Natural killer cell treated with Interleukin-12 subunit alpha and Interleukin-12 subunit beta and Interleukin-15 and Interleukin-18, amount 100 ng/mL, for 72 hours (primary cell): ENCODE data around the gene OXTR. TPM values are rescaled to one million over a fixed set of nuclear protein-coding genes. Genes with fewer than 3 reads are reported as not detected.

ENCODE experiments used
- ATAC-seq, 2 donors: fragments of 150-1000 bp; cut with Tn5 transposase in 1 of 2; sonication (Bioruptor Pico), chemical (Tn5 transposase) in 1 of 2; 2 replicates each; pipeline ENCODE4 v1.10.0; 2021
- DNase-seq: peaks from one replicate; pipeline ENCODE4 v3.0.0; 2022; ENCODE audit warnings: low spot score
- H3K27ac Mint-ChIP-seq, 2 donors: 1 replicate in 1 of 2; 2 replicates in 1 of 2; pipeline ENCODE4 v1.8.0; 2022; ENCODE audit warnings: mixed read lengths in 2 of 2, mild to moderate bottlenecking in 1 of 2, moderate library complexity in 1 of 2
- H3K27me3 Mint-ChIP-seq, 2 donors: 1 replicate in 1 of 2; 2 replicates in 1 of 2; pipeline ENCODE4 v1.8.0; 2022; ENCODE audit warnings: mixed read lengths in 2 of 2
- H3K36me3 Mint-ChIP-seq: one replicate; pipeline ENCODE4 v1.8.0; 2022; ENCODE audit warnings: mixed read lengths
- H3K4me1 Mint-ChIP-seq, 2 donors: 1 replicate in 1 of 2; 2 replicates in 1 of 2; pipeline ENCODE4 v1.8.0; 2022; ENCODE audit warnings: low read depth in 2 of 2, mixed read lengths in 2 of 2, mild to moderate bottlenecking in 1 of 2
- H3K4me3 Mint-ChIP-seq: one replicate; pipeline ENCODE4 v1.8.0; 2022; ENCODE audit warnings: mixed read lengths
- H3K9me3 Mint-ChIP-seq: 2 replicates; pipeline ENCODE4 v1.8.0; 2022; ENCODE audit warnings: mixed read lengths
- total RNA-seq, 2 donors: library from RNA; stranded (reverse); gene quantifications; one replicate each; pipeline ENCODE4 v1.2.3, GENCODE V29; 2022

The OXTR gene
- total RNA-seq, 2 donors from 2014 or later = 1.8 to 2.7 TPM

DNA sequence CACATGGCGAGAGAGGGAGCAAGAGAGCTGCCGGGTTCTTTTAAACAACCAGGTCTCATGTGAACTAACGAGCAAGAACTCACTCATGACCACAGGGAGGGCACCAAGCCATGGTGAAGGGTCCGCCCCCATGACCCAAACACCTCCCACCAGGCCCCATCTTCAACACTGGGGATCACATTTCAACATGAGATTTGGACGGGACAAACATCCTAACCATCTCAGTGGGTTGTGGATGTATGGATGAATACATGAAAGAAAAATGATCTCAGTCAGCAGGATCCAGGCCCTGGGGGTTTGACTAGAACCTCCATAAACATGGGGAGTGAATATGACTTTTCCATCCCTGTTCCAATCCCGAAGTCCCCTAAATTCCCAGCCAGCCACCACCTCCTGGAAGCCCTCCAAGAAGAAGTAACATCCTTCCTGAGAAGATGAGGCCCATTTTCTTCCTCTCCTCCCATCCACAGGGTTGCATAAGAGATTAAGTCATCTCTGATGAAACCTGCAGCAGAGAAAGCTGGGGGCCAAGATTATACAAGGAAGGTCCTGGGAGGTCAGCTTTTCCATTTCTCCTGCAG lies 26.3 kb downstream of the OXTR start:
- peaks cover 13 to 16% of the 10 kb centered on the region in 2 donors for H3K27me3 Mint-ChIP-seq
- ATAC-seq (no peak), DNase-seq (no peak)
- H3K4me3 Mint-ChIP-seq = no peak overlapping the region
- no peaks in the 10 kb centered on the region for H3K36me3 Mint-ChIP-seq
- H3K4me1 Mint-ChIP-seq = no peaks in the 10 kb centered on the region
- H3K9me3 Mint-ChIP-seq = no peaks in the 10 kb centered on the region
- H3K27ac Mint-ChIP-seq = no peak overlapping the region

DNA sequence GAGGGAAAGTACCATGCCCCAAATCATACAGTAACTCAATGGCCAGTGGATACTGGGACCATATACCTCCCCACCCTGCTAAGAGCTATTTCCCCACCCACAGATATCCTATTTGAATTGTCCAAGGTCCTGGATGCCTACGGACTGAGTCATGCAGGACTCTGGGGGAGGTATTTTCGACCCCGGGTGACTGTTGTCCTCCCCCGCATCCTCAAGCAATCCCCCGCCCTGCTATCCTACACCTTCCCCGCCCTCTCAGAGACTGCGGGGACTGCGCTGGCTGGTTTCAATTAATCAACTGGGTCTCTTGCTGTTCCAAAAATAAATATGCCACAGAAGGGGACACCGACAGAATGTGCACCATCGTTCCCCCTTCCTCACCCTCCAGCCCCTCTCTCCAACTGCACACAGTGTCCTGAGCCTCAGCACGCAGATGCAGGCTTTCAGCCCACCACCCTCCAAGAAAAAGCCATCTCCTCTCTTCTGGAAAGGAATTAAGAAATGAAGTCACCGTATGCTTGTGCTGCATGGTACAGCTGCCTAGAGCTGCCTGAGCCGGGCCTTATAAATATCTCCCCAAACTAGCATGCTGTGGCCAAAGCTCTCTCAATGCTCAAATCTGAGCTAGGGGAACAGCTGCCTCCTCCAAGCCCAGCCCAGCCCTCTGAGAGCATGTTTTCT lies 27.7 kb downstream of the OXTR start:
- DNase-seq = no peak
- Mint-ChIP-seq H3K27me3 (peaks cover 18 to 22% of the 10 kb centered on the region in 2 donors), H3K36me3 (no peaks in the 10 kb centered on the region), H3K4me3 (no peak overlapping the region), H3K4me1 (no peaks in the 10 kb centered on the region), H3K9me3 (no peaks in the 10 kb centered on the region), H3K27ac (no peak overlapping the region)
- no peak for ATAC-seq

DNA sequence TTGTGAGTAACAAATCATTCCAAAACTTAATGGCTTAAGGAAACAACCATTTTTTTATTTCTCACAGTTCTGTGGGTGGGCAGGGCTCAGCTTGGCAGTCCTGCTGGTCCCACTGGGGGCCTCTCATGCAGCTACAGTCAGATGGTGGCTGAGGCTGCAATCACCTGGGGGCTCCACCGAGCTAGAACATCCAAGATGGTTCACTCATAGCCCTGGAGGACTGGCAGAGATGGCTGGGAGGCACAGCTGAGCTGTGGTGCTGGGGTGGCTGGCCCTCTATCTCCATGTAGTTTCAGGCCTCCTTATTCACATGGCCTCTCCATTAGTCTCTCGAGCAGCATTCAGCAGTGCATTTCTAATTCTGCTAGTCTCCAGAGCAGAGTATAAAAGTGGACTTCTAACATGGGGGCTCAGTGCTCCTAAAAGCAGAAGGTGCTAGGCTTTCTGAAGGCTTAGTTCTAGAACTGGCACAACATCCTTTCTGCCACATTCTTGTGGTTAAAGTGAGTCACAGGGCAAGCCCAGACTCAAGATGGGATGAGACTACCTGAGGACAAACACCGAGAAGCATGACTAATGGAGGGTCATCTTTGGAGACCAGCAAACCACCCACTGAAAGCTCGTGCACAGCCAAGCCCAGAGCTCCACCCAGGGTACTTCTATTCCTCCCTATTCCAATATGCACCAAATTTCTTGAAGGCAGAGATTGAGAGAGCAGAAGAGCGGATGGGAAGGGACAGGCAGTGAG lies 29.5 kb downstream of the OXTR start:
- peaks cover 19 to 25% of the 10 kb centered on the region in 2 donors for H3K27me3 Mint-ChIP-seq
- no peaks in the 10 kb centered on the region for H3K4me1 Mint-ChIP-seq
- no peak overlapping the region for H3K27ac Mint-ChIP-seq
- no peak overlapping the region for H3K4me3 Mint-ChIP-seq
- H3K9me3 Mint-ChIP-seq = no peaks in the 10 kb centered on the region
- DNase-seq (no peak), ATAC-seq (no peak)
- H3K36me3 Mint-ChIP-seq = no peaks in the 10 kb centered on the region

DNA sequence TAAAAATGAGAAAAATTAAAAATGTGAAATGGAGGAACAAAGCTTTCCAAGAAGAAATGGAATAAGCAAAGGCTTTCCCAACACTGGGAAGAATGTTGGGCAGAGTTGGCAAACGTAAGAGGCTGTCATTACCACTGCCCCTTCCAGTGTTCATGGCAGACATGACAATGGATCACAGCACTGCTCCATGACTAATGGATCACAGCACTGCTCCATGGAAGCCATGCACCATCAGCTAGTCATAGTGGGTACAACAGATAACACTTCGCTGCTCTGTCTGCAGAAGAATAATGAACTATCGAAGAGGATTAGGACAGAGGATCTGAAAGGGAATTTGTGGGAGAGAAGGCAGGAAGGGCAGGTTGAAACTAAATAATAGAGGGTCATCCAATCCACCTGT lies 30.8 kb downstream of the OXTR start:
- Mint-ChIP-seq H3K4me1 (no peaks in the 10 kb centered on the region), H3K27ac (no peak overlapping the region), H3K36me3 (no peaks in the 10 kb centered on the region), H3K9me3 (no peaks in the 10 kb centered on the region), H3K4me3 (no peak overlapping the region), H3K27me3 (peaks cover 19 to 25% of the 10 kb centered on the region in 2 donors)
- DNase-seq (no peak), ATAC-seq (no peak)

DNA sequence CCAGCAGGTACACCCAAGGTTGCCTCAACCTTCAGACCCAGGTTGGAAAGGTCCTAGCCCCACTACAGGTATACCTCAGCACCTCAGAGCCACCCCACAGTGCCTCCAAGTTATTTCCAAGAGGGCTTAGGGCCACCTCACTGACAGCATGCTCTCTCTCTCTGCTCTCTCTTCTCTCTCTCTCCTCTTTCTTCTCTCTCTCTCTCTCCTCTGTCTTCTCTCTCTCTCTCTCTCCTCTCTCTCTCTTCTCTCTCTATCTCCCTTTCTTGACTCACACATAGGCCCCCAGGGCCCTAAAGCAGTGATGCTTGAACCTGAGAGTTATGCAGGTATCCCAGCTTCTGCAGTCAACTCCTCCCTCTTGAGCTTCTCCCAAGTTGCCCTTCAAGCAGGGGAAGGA lies 31.6 kb downstream of the OXTR start:
- DNase-seq (no peak), ATAC-seq (peak in 1 of 2 donors; percentile 12)
- no peaks in the 10 kb centered on the region for H3K36me3 Mint-ChIP-seq
- H3K4me3 Mint-ChIP-seq = no peak overlapping the region
- H3K27me3 Mint-ChIP-seq = peaks cover 19 to 25% of the 10 kb centered on the region in 2 donors
- no peaks in the 10 kb centered on the region for H3K4me1 Mint-ChIP-seq
- H3K9me3 Mint-ChIP-seq = no peaks in the 10 kb centered on the region
- H3K27ac Mint-ChIP-seq = no peak overlapping the region

DNA sequence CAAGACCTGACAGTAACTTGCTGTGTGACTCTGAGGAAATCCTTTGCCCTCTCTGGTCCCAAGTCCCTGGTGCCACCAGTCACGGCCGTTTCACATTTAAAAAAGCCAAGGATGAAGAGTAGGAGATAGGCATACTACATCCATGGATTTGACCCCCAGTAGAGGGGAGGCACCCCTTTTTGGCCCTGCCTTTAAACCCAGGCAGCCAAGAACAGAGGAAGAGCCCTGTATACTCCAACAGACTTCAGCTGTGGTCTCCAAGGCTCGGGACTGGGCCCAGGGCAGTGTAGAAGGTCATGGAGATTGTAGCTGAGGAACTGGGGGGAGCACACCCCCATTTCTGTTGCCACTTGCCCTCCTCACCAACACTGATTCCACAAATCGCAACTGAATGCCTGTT lies 32.1 kb downstream of the OXTR start:
- Mint-ChIP-seq H3K27ac (no peak overlapping the region), H3K27me3 (peaks cover 15 to 22% of the 10 kb centered on the region in 2 donors), H3K4me3 (no peak overlapping the region), H3K4me1 (no peaks in the 10 kb centered on the region), H3K9me3 (no peaks in the 10 kb centered on the region), H3K36me3 (no peaks in the 10 kb centered on the region)
- DNase-seq (no peak), ATAC-seq (peak in 1 of 2 donors; percentile 8)

DNA sequence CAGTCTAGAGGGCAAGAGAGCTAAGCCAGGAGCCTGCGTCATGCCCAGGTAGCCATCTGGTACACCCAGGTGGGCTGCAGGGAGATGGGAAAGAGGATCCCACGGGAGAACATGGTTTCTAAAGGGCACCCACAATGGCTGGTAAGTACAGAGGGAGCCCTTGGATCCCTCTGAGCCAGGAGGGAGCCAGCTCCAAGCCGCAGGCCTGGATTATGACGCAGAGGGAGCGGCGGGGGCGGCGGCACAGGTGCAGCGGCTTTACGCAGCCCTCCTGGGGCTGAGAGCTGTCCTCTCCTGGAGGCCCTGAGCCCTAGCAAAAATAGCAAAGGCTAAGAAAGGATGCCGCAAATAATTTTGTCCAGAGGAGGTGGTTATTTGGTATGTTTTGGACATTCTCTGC lies 33.0 kb downstream of the OXTR start:
- no peak overlapping the region for H3K4me3 Mint-ChIP-seq
- ATAC-seq (no peak), DNase-seq (no peak)
- no peak overlapping the region for H3K27ac Mint-ChIP-seq
- no peaks in the 10 kb centered on the region for H3K9me3 Mint-ChIP-seq
- peaks cover 8 to 14% of the 10 kb centered on the region in 2 donors for H3K27me3 Mint-ChIP-seq
- H3K36me3 Mint-ChIP-seq = no peaks in the 10 kb centered on the region
- no peaks in the 10 kb centered on the region for H3K4me1 Mint-ChIP-seq

DNA sequence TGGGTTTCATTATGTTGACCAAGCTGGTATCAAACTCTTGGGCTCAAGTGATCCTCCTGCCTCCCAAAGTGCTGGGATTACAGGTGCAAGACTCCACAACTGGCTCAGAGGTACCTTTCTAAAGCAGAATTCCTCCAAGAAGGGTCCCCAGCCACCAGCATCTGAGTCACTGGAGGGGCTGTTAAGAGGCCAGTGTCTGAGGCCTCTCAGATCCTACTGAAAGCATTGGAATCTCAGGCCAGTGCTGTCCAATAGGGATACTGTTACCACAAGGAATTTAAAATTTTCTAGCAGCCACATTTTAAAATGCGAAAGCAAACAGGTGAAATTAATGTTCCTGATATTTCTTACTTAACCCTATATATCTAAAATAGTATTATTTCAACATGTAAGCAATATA lies 34.5 kb downstream of the OXTR start:
- ATAC-seq (no peak), DNase-seq (no peak)
- Mint-ChIP-seq H3K36me3 (no peaks in the 10 kb centered on the region), H3K27ac (no peak overlapping the region), H3K27me3 (peaks cover 6 to 14% of the 10 kb centered on the region in 2 donors), H3K4me3 (no peak overlapping the region), H3K4me1 (no peaks in the 10 kb centered on the region), H3K9me3 (no peaks in the 10 kb centered on the region)

DNA sequence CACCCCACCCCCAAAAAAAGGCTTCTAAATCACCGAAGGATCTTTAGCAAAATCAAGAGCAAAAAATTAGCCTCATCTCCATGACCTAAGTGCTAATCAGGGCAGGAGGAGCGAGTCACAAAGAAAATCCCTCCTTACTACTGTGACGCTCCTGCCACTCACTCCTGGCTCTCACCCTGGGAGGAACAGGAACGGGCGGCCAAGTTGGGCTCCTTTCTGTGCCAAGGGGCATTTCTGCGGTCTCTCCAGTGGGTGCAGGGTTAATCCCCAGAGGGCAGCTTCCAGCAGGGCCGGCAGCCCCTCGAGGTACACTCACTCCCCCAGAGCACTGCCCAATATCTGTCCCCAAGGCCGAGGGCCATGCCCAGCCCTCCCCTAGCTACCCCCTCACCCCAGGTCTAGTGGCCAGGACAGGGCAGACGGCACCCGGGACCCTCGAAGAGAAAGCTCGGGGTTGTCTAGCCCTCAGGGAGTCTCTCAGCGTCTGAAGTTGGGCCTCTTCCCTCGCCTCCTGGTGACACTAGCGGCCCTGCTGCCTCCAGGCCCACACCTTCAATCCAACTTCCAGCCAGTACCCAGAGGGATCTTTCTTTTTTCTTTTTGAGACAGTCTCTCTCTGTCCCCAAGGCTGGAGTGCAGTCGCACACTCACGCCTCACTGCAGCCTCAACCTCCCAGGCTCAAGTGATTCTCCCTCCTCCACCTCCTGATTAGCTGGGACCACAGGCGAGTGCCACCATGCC lies 35.1 kb downstream of the OXTR start:
- Mint-ChIP-seq H3K9me3 (no peaks in the 10 kb centered on the region), H3K27me3 (peaks cover 6 to 14% of the 10 kb centered on the region in 2 donors), H3K4me1 (no peaks in the 10 kb centered on the region), H3K27ac (no peak overlapping the region), H3K4me3 (no peak overlapping the region), H3K36me3 (no peaks in the 10 kb centered on the region)
- ATAC-seq (no peak), DNase-seq (no peak)

DNA sequence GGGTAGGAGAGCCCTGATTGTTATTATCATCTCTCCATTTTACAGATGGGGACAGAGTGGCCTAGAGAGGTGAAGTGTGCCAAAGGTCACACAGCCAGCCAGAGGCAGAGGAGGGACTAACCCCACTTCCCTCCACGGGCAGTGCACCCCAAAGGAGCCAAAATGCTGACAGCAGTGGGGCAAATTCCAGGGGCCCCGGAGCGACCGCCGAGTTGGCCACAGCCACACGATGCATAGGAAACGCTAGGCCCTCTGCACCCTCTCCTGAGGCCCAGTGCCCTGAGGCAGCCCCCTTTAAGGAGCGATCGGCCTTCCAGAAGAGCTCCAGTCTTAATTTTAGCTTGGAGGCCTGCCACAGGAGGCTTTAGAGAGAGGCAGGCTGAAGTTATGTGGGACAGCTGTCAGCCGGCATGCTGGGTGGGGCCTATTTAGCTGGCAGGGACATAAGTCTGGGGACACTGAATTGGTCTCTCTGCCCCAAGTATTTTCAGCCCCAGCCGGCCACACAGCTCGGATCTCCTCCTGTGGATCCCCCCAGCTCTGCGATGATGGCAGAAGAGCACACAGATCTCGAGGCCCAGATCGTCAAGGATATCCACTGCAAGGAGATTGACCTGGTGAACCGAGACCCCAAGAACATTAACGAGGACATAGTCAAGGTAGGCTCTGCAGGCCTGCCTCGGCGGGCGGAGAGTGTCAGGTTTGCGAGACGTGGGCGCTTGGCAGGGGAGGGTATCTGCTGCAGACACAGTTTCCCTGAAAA lies 35.9 kb downstream of the OXTR start, which contains the start of gene CAV3:
TSS of gene CAV3 (plus strand) at position 471 of the 763 bp plus-strand sequence. CDS start at position 546, 75 bp downstream.
- H3K36me3 Mint-ChIP-seq = no peaks in the 10 kb centered on the region
- no peaks in the 10 kb centered on the region for H3K9me3 Mint-ChIP-seq
- DNase-seq (no peak), ATAC-seq (no peak)
- H3K27me3 Mint-ChIP-seq = peaks cover 6 to 14% of the 10 kb centered on the region in 2 donors
- H3K4me1 Mint-ChIP-seq = no peaks in the 10 kb centered on the region
- H3K4me3 Mint-ChIP-seq = no peak within 1 kb of the TSS
- no peak within 1 kb of the TSS for H3K27ac Mint-ChIP-seq

DNA sequence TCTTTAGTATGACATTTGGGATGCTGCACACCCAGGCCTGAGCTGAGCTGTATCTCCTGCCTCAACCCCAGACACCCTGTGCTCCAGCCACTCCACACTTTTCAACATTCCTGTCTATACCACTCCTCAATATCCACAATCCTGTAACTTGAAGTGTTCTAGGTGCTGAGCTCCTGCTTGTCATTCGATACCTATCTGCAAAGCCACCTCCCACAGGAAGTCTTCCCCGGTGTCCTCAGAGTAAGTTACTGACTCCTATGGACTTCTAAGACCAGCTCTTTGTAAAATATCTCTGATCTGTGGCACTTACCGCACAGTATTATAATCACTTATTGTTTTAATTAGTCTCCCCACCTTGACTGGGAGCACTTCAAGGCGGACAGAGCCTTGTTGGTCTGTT lies 37.0 kb downstream of the OXTR start:
- DNase-seq (no peak), ATAC-seq (no peak)
- Mint-ChIP-seq H3K27me3 (peaks cover 3 to 7% of the 10 kb centered on the region in 2 donors), H3K27ac (no peak overlapping the region), H3K9me3 (no peaks in the 10 kb centered on the region), H3K4me1 (no peaks in the 10 kb centered on the region), H3K36me3 (no peaks in the 10 kb centered on the region), H3K4me3 (no peak overlapping the region)

DNA sequence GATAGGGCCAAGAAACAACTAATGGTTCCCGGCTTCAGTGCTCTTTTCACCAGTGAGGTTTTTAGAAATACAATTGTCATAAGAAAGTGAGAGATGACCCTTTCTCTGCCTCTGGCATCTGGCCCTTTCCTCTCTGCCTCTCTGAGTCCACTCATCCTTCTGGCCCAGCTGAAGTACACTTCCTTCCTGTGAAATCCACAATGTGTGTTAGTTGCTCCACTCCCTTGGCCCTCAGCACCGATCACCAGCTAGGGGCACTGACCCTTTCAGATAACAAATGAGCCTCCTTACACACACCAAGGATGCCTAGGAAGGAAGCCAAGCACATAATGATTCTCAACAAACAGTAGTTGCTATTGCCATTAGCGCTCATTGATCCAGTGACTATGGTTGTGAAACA lies 38.8 kb downstream of the OXTR start:
- Mint-ChIP-seq H3K27ac (no peak overlapping the region), H3K4me3 (no peak overlapping the region), H3K36me3 (no peaks in the 10 kb centered on the region), H3K9me3 (no peaks in the 10 kb centered on the region), H3K4me1 (no peaks in the 10 kb centered on the region), H3K27me3 (no peaks in the 10 kb centered on the region)
- no peak for ATAC-seq
- no peak for DNase-seq

DNA sequence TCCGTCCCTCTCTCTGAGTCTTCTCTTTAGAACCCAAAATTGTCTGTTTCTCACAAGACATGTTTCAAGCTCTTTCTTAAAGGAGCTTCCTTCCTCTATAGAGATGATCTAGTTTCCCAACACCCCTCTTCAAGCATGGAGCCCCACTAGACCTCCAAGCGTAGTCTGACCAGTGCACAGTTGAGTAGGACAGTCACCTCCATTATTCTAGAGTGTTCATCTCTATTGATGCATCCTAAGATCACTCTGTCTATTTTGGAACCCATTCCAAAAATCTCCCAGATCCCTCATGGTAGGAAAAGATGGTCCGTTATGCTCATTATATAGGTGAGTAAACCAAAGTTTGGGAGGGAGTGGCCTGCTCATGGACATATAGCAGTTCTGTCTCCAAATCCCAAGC lies 39.9 kb downstream of the OXTR start:
- H3K9me3 Mint-ChIP-seq = no peaks in the 10 kb centered on the region
- no peaks in the 10 kb centered on the region for H3K27me3 Mint-ChIP-seq
- H3K4me3 Mint-ChIP-seq = no peak overlapping the region
- ATAC-seq (no peak), DNase-seq (no peak)
- no peaks in the 10 kb centered on the region for H3K4me1 Mint-ChIP-seq
- H3K36me3 Mint-ChIP-seq = no peaks in the 10 kb centered on the region
- H3K27ac Mint-ChIP-seq = no peak overlapping the region
